Measurements from ENCODE around the gene RASA4B.
"Not testable (repeated sequence)": the region's sequence is repeated elsewhere in the genome, so short reads cannot be mapped to it uniquely, and the experiment has no call there.

The RASA4B gene

GRCh38 chr7:102481962-102482361 is 35.6 kb downstream of the RASA4B start:
- H3K4me3 ChIP-seq (ENCODE audit: low read length); DNase-seq (ENCODE audit: low read depth): not testable (repeated sequence)

GRCh38 chr7:102479982-102480637 is 37.5 kb downstream of the RASA4B start:
- DNase-seq (ENCODE audit: low read depth); H3K27me3 ChIP-seq (replicated peaks; ENCODE audit: control insufficient read depth, insufficient read depth, low read length); H3K36me3 ChIP-seq (ENCODE audit: control insufficient read depth, insufficient read depth, low read length, severe bottlenecking); H3K9me3 ChIP-seq (ENCODE audit: control insufficient read depth, low read length); H3K9ac ChIP-seq (ENCODE audit: low read length); H3K4me3 ChIP-seq (ENCODE audit: low read length); H3K4me1 ChIP-seq (ENCODE audit: control insufficient read depth, insufficient read depth, low read length): not testable (repeated sequence)

More at GRCh38 chr7:102481962-102482361, 35.6 kb downstream of the RASA4B start:
- not testable (repeated sequence) for H3K36me3 ChIP-seq (ENCODE audit: control insufficient read depth, insufficient read depth, low read length, severe bottlenecking); H3K9ac ChIP-seq (ENCODE audit: low read length); H3K27me3 ChIP-seq (replicated peaks; ENCODE audit: control insufficient read depth, insufficient read depth, low read length); H3K9me3 ChIP-seq (ENCODE audit: control insufficient read depth, low read length); H3K4me1 ChIP-seq (ENCODE audit: control insufficient read depth, insufficient read depth, low read length)

- H3K36me3 ChIP-seq (ENCODE audit: control insufficient read depth, insufficient read depth, low read length, severe bottlenecking); DNase-seq (ENCODE audit: low read depth); H3K27me3 ChIP-seq (replicated peaks; ENCODE audit: control insufficient read depth, insufficient read depth, low read length); H3K4me3 ChIP-seq (ENCODE audit: low read length); H3K9ac ChIP-seq (ENCODE audit: low read length); H3K4me1 ChIP-seq (ENCODE audit: control insufficient read depth, insufficient read depth, low read length); H3K9me3 ChIP-seq (ENCODE audit: control insufficient read depth, low read length): not testable (repeated sequence)
Observed at GRCh38 chr7:102479209-102479584, 38.4 kb downstream of the RASA4B start.

GRCh38 chr7:102478314-102479208 is 39.0 kb downstream of the RASA4B start, which contains the start of gene POLR2J:
Gene POLR2J, minus strand, starts transcription at chr7:102478922. Its CDS starts 62 bp downstream, at chr7:102478860.
- H3K36me3 ChIP-seq (ENCODE audit: control insufficient read depth, insufficient read depth, low read length, severe bottlenecking); H3K4me1 ChIP-seq (ENCODE audit: control insufficient read depth, insufficient read depth, low read length); H3K27me3 ChIP-seq (replicated peaks; ENCODE audit: control insufficient read depth, insufficient read depth, low read length); H3K9me3 ChIP-seq (ENCODE audit: control insufficient read depth, low read length): not testable (repeated sequence)
- peak; percentile 52 for DNase-seq (ENCODE audit: low read depth)
- Histone ChIP-seq H3K4me3 (ENCODE audit: low read length) (peak within 1 kb of the TSS; percentile 50), H3K9ac (ENCODE audit: low read length) (peak within 1 kb of the TSS; percentile 56)

- not testable (repeated sequence) for H3K4me3 ChIP-seq (ENCODE audit: low read length); H3K27me3 ChIP-seq (replicated peaks; ENCODE audit: control insufficient read depth, insufficient read depth, low read length); H3K9ac ChIP-seq (ENCODE audit: low read length); H3K4me1 ChIP-seq (ENCODE audit: control insufficient read depth, insufficient read depth, low read length); DNase-seq (ENCODE audit: low read depth); H3K36me3 ChIP-seq (ENCODE audit: control insufficient read depth, insufficient read depth, low read length, severe bottlenecking); H3K9me3 ChIP-seq (ENCODE audit: control insufficient read depth, low read length)
Observed at GRCh38 chr7:102474736-102475435, 42.7 kb downstream of the RASA4B start.

GRCh38 chr7:102474116-102474515 is 43.5 kb downstream of the RASA4B start:
- H3K4me3 ChIP-seq (ENCODE audit: low read length); H3K36me3 ChIP-seq (ENCODE audit: control insufficient read depth, insufficient read depth, low read length, severe bottlenecking); H3K27me3 ChIP-seq (replicated peaks; ENCODE audit: control insufficient read depth, insufficient read depth, low read length); DNase-seq (ENCODE audit: low read depth); H3K4me1 ChIP-seq (ENCODE audit: control insufficient read depth, insufficient read depth, low read length); H3K9me3 ChIP-seq (ENCODE audit: control insufficient read depth, low read length); H3K9ac ChIP-seq (ENCODE audit: low read length): not testable (repeated sequence)

GRCh38 chr7:102473271-102473991 is 44.1 kb downstream of the RASA4B start:
- Histone ChIP-seq H3K9me3 (ENCODE audit: control insufficient read depth, low read length) (no peaks in the 10 kb centered on the region), H3K9ac (ENCODE audit: low read length) (no peak overlapping the region), H3K27me3 (replicated peaks; ENCODE audit: control insufficient read depth, insufficient read depth, low read length) (no peaks in the 10 kb centered on the region), H3K4me1 (ENCODE audit: control insufficient read depth, insufficient read depth, low read length) (no peaks in the 10 kb centered on the region), H3K4me3 (ENCODE audit: low read length) (no peak overlapping the region), H3K36me3 (ENCODE audit: control insufficient read depth, insufficient read depth, low read length, severe bottlenecking) (peaks cover 9% of the 10 kb centered on the region)
- DNase-seq (ENCODE audit: low read depth): no peak

GRCh38 chr7:102472126-102473041 is 45.2 kb downstream of the RASA4B start:
- no peaks in the 10 kb centered on the region for H3K4me1 ChIP-seq (ENCODE audit: control insufficient read depth, insufficient read depth, low read length)
- no peak overlapping the region for H3K4me3 ChIP-seq (ENCODE audit: low read length)
- no peak for DNase-seq (ENCODE audit: low read depth)
- no peaks in the 10 kb centered on the region for H3K9me3 ChIP-seq (ENCODE audit: control insufficient read depth, low read length)
- no peaks in the 10 kb centered on the region for H3K27me3 ChIP-seq (replicated peaks; ENCODE audit: control insufficient read depth, insufficient read depth, low read length)
- H3K9ac ChIP-seq (ENCODE audit: low read length): no peak overlapping the region
- peaks cover 9% of the 10 kb centered on the region for H3K36me3 ChIP-seq (ENCODE audit: control insufficient read depth, insufficient read depth, low read length, severe bottlenecking)

GRCh38 chr7:102471791-102472125 is 45.8 kb downstream of the RASA4B start:
- Histone ChIP-seq H3K4me3 (ENCODE audit: low read length) (no peak overlapping the region), H3K36me3 (ENCODE audit: control insufficient read depth, insufficient read depth, low read length, severe bottlenecking) (peaks cover 9% of the 10 kb centered on the region), H3K27me3 (replicated peaks; ENCODE audit: control insufficient read depth, insufficient read depth, low read length) (no peaks in the 10 kb centered on the region), H3K9me3 (ENCODE audit: control insufficient read depth, low read length) (no peaks in the 10 kb centered on the region), H3K9ac (ENCODE audit: low read length) (no peak overlapping the region), H3K4me1 (ENCODE audit: control insufficient read depth, insufficient read depth, low read length) (no peaks in the 10 kb centered on the region)
- DNase-seq (ENCODE audit: low read depth): no peak
